Glutamatergic neuron (in vitro differentiated cells): Measurements from ENCODE around the gene NDUFB7. TPM values are rescaled to one million over a fixed set of nuclear protein-coding genes. Genes with fewer than 3 reads are reported as not detected.

Source experiments
- DNase-seq: peaks from one replicate; pipeline ENCODE4 v3.0.0; 2022
- H3K27ac Mint-ChIP-seq: one replicate; pipeline ENCODE4 v1.8.0; 2020; ENCODE audit warnings: mild to moderate bottlenecking, mixed read lengths, inconsistent platforms; ENCODE audit not compliant: unreplicated experiment
- H3K27me3 Mint-ChIP-seq: one replicate; pipeline ENCODE4 v1.8.0; 2020; ENCODE audit warnings: mild to moderate bottlenecking, moderate library complexity, mixed read lengths, inconsistent platforms; ENCODE audit not compliant: unreplicated experiment
- H3K36me3 Mint-ChIP-seq: one replicate; pipeline ENCODE4 v1.8.0; 2020; ENCODE audit warnings: mild to moderate bottlenecking, mixed read lengths, inconsistent platforms; ENCODE audit not compliant: unreplicated experiment
- H3K4me1 Mint-ChIP-seq: one replicate; pipeline ENCODE4 v1.8.0; 2020; ENCODE audit warnings: mild to moderate bottlenecking, low read depth, mixed read lengths, inconsistent platforms; ENCODE audit not compliant: unreplicated experiment
- H3K4me3 Mint-ChIP-seq: one replicate; pipeline ENCODE4 v1.8.0; 2020; ENCODE audit warnings: mild to moderate bottlenecking, mixed read lengths, inconsistent platforms; ENCODE audit not compliant: unreplicated experiment
- H3K9me3 Mint-ChIP-seq: one replicate; pipeline ENCODE4 v1.8.0; 2020; ENCODE audit warnings: mild to moderate bottlenecking, moderate library complexity, mixed read lengths, inconsistent platforms; ENCODE audit not compliant: unreplicated experiment
- CTCF ChIP-seq: fragments of 200-600 bp; sonication (generic); IDR thresholded peaks from one replicate; pipeline ENCODE4 v1.5.0; 2021; ENCODE audit not compliant: partially characterized antibody, unreplicated experiment
- total RNA-seq: library from RNA; stranded (reverse); fragmentation: NEBNext Ultra II Directional; extraction: Animal tissue kit (Norgen Biotek cat#: 25700); gene quantifications from one replicate; pipeline ENCODE4 v1.2.1, GENCODE V29; 2021; ENCODE audit not compliant: unreplicated experiment

NDUFB7 gene
- total RNA-seq, 1 donor from 2014 or later: 145 TPM

- H3K27me3 Mint-ChIP-seq: peaks cover 2% of the 10 kb centered on the region
- TF ChIP-seq CTCF: no peak
- no peaks in the 10 kb centered on the region for H3K36me3 Mint-ChIP-seq
- no peak for DNase-seq
- H3K9me3 Mint-ChIP-seq: no peaks in the 10 kb centered on the region
- H3K4me1 Mint-ChIP-seq: peaks cover 3% of the 10 kb centered on the region
- H3K27ac Mint-ChIP-seq: no peak overlapping the region
- H3K4me3 Mint-ChIP-seq: no peak overlapping the region
These were observed 30.9 kb downstream of the NDUFB7 start for GRCh38 chr19:14540741-14541525.

DNA sequence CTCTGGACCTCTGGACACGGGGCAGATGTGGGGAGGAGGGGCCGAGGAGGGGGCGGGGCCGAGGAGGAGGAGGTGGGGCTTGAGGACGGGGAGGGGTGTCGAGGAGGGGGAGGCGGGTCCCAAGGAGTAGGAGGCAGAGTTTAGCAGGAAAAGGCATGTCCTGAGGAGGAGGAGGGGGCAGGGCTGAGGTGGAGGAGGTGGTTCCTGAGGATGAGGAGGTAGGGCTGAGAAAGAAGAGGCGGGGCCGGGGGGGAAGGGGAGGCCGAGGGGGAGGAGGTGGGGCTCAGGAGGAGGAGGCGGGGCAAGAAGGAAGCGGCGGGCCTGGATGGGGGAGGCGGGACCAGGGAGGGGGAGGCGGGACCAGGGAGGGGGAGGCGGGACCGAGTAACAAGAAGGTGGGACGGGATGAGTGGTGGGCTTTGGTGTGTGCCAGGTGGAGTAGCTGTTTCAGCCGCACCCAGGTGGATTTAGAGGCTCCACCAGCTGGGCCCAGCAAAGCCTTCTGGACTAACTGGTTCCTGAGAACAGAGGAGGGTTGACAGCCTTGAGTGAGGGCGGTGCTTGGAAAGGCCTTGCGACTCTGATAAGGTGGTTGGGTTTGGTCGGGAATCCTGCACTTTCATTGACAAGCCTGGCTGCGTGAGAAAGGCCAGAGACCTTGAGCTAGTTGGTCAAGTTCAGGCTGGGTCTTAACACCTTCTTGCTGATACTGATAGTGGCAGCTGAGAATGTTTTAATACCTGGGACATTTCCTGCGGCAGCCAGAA lies 34.8 kb downstream of the NDUFB7 start:
- Mint-ChIP-seq H3K4me1 (peaks cover 2% of the 10 kb centered on the region), H3K36me3 (no peaks in the 10 kb centered on the region), H3K4me3 (no peak overlapping the region), H3K27ac (no peak overlapping the region), H3K27me3 (peaks cover 2% of the 10 kb centered on the region), H3K9me3 (no peaks in the 10 kb centered on the region)
- peak; percentile 60 for DNase-seq
- TF ChIP-seq CTCF: no peak

DNA sequence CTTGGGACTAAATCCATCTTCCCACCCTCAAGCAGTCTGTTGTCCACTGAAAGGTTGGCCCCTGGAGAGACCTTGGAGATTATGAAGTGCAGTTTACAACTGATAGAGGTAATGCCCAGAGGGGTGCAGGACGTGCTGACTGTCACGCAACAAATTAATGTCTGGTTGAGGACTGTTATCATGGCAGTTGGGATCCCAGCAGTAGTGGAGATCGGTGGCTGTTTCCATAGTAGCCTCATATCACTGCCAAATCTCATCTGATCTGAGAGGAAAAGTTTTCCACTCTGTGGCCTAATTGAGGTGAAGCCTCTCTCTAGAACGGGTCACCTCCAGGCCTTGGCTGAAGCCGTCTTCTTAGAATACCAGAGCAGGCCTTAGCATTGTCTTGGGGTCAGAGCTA lies 38.4 kb downstream of the NDUFB7 start:
- no peak overlapping the region for H3K27ac Mint-ChIP-seq
- H3K9me3 Mint-ChIP-seq: peaks cover 3% of the 10 kb centered on the region
- no peak for TF ChIP-seq CTCF

DNA sequence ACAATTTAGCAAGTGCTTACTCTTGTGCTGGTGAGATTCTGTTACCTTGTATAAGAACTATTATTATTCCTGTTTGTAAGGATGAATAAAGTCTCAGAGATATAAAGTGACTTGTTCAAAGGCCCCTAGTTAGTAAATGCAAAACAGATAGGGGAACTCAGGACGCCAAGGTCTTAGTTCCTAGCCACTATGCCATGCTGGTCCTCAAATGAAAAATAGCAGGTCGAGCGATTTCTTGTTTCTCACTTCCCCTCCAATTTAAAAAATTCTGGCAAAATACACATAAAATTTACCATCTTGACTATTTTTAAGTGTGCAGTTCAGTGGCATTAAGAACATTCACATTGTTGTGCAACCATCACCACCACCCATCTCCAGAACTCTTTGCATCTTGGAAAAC lies 41.4 kb downstream of the NDUFB7 start:
- peaks cover 5% of the 10 kb centered on the region for H3K9me3 Mint-ChIP-seq
- no peaks in the 10 kb centered on the region for H3K27me3 Mint-ChIP-seq
- H3K4me1 Mint-ChIP-seq: peaks cover 3% of the 10 kb centered on the region
- TF ChIP-seq CTCF: no peak
- H3K4me3 Mint-ChIP-seq: peak overlapping the region; percentile 93
- no peak for DNase-seq
- H3K27ac Mint-ChIP-seq: no peak overlapping the region
- no peaks in the 10 kb centered on the region for H3K36me3 Mint-ChIP-seq

More for the DNA sequence above, 38.4 kb downstream of the NDUFB7 start:
- Mint-ChIP-seq H3K27me3 (no peaks in the 10 kb centered on the region), H3K4me3 (no peak overlapping the region), H3K4me1 (peaks cover 5% of the 10 kb centered on the region), H3K36me3 (no peaks in the 10 kb centered on the region)
- no peak for DNase-seq

DNA sequence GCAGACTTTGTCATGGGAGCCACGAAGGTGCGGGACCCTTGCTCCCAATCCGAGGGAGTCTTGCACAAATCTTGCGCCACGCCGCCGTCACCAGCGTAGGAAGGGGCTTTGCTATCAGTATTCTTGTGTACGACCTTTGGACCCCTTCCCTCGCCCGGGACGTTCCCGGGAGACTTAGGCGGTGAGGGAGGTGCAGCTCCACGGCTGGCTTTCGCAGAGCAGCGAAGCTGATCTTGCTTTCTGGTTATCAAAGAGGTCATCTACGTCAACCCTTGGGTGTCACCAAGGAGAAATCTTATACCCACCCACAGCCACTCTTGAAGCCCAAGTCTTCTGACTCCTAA lies 41.9 kb downstream of the NDUFB7 start:
- Mint-ChIP-seq H3K4me1 (peaks cover 3% of the 10 kb centered on the region), H3K9me3 (peaks cover 5% of the 10 kb centered on the region), H3K4me3 (peak overlapping the region; percentile 93), H3K36me3 (no peaks in the 10 kb centered on the region), H3K27ac (peak overlapping the region; percentile 82), H3K27me3 (no peaks in the 10 kb centered on the region)
- peak; percentile 72 for DNase-seq
- TF ChIP-seq CTCF: no peak
